Measurements from ENCODE around the gene PLD1. TPM values are rescaled to one million over a fixed set of nuclear protein-coding genes. Genes with fewer than 3 reads are reported as not detected.

PLD1 gene
- total and polyA plus RNA-seq, 10 of the 15 experiments (the other 5 are each of a cell fraction or from before 2014, with no cell fraction given) = 2.9 to 108 (median 3.6) TPM

DNA sequence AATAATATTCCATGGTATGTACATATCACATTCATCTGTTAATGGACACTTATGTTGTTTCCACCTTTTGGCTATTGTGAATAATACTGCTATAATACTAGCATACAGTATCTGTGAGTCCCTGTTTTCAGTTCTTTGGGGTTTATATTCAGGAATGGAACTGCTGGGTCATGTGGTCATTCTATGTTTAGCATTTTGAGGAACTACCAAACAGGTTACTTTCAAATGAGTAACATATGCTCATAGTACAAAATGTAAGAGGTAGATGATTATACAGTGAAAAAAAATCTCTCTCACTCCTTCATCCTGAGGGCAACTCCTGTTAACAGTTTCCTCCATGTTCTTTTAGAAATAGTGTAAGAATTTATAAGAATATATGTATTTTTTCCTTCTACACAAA is 162.2 kb downstream of the PLD1 start:
- peak; percentile 31; the same call in 2 of the 3 replicates for ATAC-seq
- SMC1A ChIA-PET (ENCODE audit: uncharacterized antibody, unreplicated experiment) = no interaction called here

DNA sequence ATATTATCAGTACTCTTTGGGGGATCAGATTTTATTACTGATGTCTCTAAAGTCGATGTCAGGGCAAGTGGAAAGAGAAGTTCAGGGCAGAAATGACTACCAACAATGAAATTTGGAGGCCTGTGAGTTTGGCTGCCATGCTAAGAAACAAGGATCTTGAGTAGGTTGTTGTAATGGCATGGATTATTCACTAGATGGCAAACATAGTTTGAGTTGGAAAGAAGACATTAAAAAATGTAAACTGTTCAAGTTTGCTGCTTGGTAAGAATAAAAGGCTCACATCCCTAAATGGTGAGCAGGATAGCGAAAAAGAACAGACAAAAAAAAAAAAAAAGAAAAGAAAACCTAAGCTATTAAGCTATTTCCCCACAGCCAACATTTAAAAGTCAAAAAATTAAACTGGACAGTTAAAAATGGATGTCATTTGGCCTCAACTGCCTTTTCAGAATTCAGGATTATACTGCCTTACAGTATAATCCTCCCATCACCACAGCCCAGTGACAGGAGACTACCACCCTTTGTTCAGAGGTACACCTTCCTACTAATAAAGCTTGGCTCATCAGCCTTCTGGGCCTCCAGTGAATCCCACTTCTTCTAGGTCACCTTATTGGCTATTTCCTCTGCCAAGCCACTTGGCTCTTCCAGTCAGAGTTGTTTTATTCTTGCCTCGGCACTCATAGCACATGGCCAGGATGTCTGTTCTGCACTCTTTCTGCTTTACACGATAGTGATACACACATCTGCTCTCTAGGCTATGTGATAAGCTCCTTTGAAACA is 163.7 kb downstream of the PLD1 start:
- in situ Hi-C loops (cut with MboI) = loop anchor here (5.0 kb wide), 2 partner anchors 126 to 191 kb away; no protein-coding TSS in a partner anchor
- no peak overlapping the region for H3K4me3 ChIP-seq
- TF ChIP-seq STAT1 (conservative IDR thresholded peaks at IDR 0.05) (no peak), MEF2B (IDR thresholded peaks at IDR 0.05; ENCODE audit: partially characterized antibody, poor library complexity, severe bottlenecking) (no peak), KDM1A (IDR thresholded peaks at IDR 0.05; ENCODE audit: borderline replicate concordance) (no peak), ZZZ3 (IDR thresholded peaks at IDR 0.05; ENCODE audit: control insufficient read depth, insufficient read length, low read depth) (no peak), SMC3 (IDR thresholded peaks at IDR 0.05; ENCODE audit: borderline replicate concordance, low read length) (peak; percentile 64; the same call in 1 of the 2 replicates), RAD21 (IDR thresholded peaks at IDR 0.05; ENCODE audit: insufficient read depth, low read depth, low read length) (peak; percentile 80), NFXL1 (IDR thresholded peaks at IDR 0.05; ENCODE audit: borderline replicate concordance) (no peak), HDAC6 (IDR thresholded peaks at IDR 0.05; ENCODE audit: unreplicated experiment) (no peak), NKRF (conservative IDR thresholded peaks at IDR 0.05) (no peak), YY1 (IDR thresholded peaks at IDR 0.05; ENCODE audit: low read depth, low read length) (peak; percentile 30; the same call in 1 of the 2 replicates)

More for the DNA sequence above, 162.2 kb downstream of the PLD1 start:
- RAD21 ChIA-PET (ENCODE audit: unreplicated experiment) = no interaction called here
- POLR2A ChIA-PET = no interaction called here
- Histone ChIP-seq H3K79me2 (ENCODE audit: control insufficient read depth, insufficient read depth, low read length) (no peaks in the 10 kb centered on the region), H3K4me3 (no peak overlapping the region), H3K4me1 (ENCODE audit: control insufficient read depth, insufficient read depth, low read length) (no peaks in the 10 kb centered on the region), H3K27me3 (replicated peaks in 1 of 2; ENCODE audit: control insufficient read depth in 2 of 2, insufficient read depth in 2 of 2, low read length in 1 of 2) (no peaks in the 10 kb centered on the region), H3K9me3 (replicated peaks; ENCODE audit: control insufficient read depth, insufficient read depth, low read length) (no peaks in the 10 kb centered on the region), H3K9ac (ENCODE audit: control insufficient read depth, insufficient read depth, low read length) (no peak overlapping the region), H3K36me3 (ENCODE audit: control insufficient read depth in 2 of 2, insufficient read depth in 2 of 2, low read length in 1 of 2) (no peaks in the 10 kb centered on the region), H2AFZ (ENCODE audit: control insufficient read depth, low read depth, low read length) (no peak overlapping the region), H3K4me2 (ENCODE audit: control insufficient read depth, insufficient read depth) (no peak overlapping the region), H4K20me1 (ENCODE audit: control insufficient read depth, insufficient read depth) (no peaks in the 10 kb centered on the region), H3K27ac (ENCODE audit: control insufficient read depth, insufficient read depth) (no peak overlapping the region)
- in situ Hi-C loops (cut with MboI) = loop anchor here (5.0 kb wide), 2 partner anchors 124 to 189 kb away; no protein-coding TSS in a partner anchor
- DNase-seq (ENCODE audit: low read depth, low spot score) = no peak
- no peak for FAIRE-seq
- intact Hi-C loops (cut with micrococcal nuclease; ENCODE audit: unreplicated experiment) = loop anchor here (10.0 kb wide), 2 partner anchors 687 to 827 kb away; no protein-coding TSS in a partner anchor
- no TSS peak for BruUV-seq (replicated peaks)
- TF ChIP-seq ETV6 (conservative IDR thresholded peaks at IDR 0.05 in 1 of 2, IDR thresholded peaks at IDR 0.05 in 1 of 2; ENCODE audit: borderline replicate concordance in 1 of 2, low read depth in 1 of 2) = no peak
- TF ChIP-seq CHD2 (IDR thresholded peaks at IDR 0.05; ENCODE audit: borderline replicate concordance, low read depth, low read length) = no peak
- TF ChIP-seq BCL11A (IDR thresholded peaks at IDR 0.05; ENCODE audit: low read depth, low read length) = no peak
- TF ChIP-seq RAD51 (IDR thresholded peaks at IDR 0.05) = 0 out of 2 replicates have a peak, but pooled peaks have one; percentile 23
- TF ChIP-seq EGR1 (IDR thresholded peaks at IDR 0.05; ENCODE audit: borderline replicate concordance in 1 of 2, low read depth in 2 of 2, low read length in 2 of 2) = no peak
- no peak for TF ChIP-seq HDAC6 (IDR thresholded peaks at IDR 0.05; ENCODE audit: unreplicated experiment)
- TF ChIP-seq MEF2A (IDR thresholded peaks at IDR 0.05; ENCODE audit: insufficient read depth, low read depth, low read length) = no peak
- no peak for TF ChIP-seq SMC3 (IDR thresholded peaks at IDR 0.05; ENCODE audit: borderline replicate concordance, low read length)
- CTCF ChIA-PET = interaction anchor here (1.6 kb wide), 1 partner anchor 124 kb away, joined by 7 read pairs; no protein-coding TSS in a partner anchor

More for the DNA sequence above, 163.7 kb downstream of the PLD1 start:
- no peak for DNase-seq (ENCODE audit: low read depth, low spot score)
- no peak overlapping the region for H3K9ac ChIP-seq (ENCODE audit: control insufficient read depth, insufficient read depth, low read length)
- RAD21 ChIA-PET (ENCODE audit: unreplicated experiment) = interaction anchor here (0.6 to 4.5 kb wide), 8 partner anchors 33 to 187 kb away, joined by 3 to 34 read pairs (median 6); no protein-coding TSS in a partner anchor
- 32% methylated on average over 4 of the region's 4 CpGs for WGBS (ENCODE audit: insufficient coverage, insufficient replicate concordance, low lambda C conversion rate, missing lambda C conversion rate)
- H2AFZ ChIP-seq (ENCODE audit: control insufficient read depth, low read depth, low read length) = no peak overlapping the region
- BruUV-seq (replicated peaks) = no TSS peak
- peak; percentile 70 for ATAC-seq
- H3K36me3 ChIP-seq (ENCODE audit: control insufficient read depth in 2 of 2, insufficient read depth in 2 of 2, low read length in 1 of 2) = no peaks in the 10 kb centered on the region
- no peaks in the 10 kb centered on the region for H3K4me1 ChIP-seq (ENCODE audit: control insufficient read depth, insufficient read depth, low read length)
- CTCF ChIA-PET = interaction anchor here (0.6 to 4.9 kb wide), 13 partner anchors 9 to 581 kb away, joined by 3 to 63 read pairs (median 4); no protein-coding TSS in a partner anchor
- intact Hi-C loops (cut with micrococcal nuclease; ENCODE audit: unreplicated experiment) = loop anchor here (1.0 to 10.0 kb wide), 4 partner anchors 126 to 828 kb away; no protein-coding TSS in a partner anchor
- FAIRE-seq = no peak
- H3K4me2 ChIP-seq (ENCODE audit: control insufficient read depth, insufficient read depth) = no peak overlapping the region
- POLR2A ChIA-PET = interaction anchor here (0.7 kb wide), 1 partner anchor 184 kb away, joined by 5 read pairs; no protein-coding TSS in a partner anchor
- no peaks in the 10 kb centered on the region for H3K9me3 ChIP-seq (replicated peaks; ENCODE audit: control insufficient read depth, insufficient read depth, low read length)
- SMC1A ChIA-PET (ENCODE audit: uncharacterized antibody, unreplicated experiment) = interaction anchor here (0.6 to 4.5 kb wide), 11 partner anchors 11 to 500 kb away, joined by 3 to 54 read pairs (median 3); no protein-coding TSS in a partner anchor
- H3K27me3 ChIP-seq (replicated peaks in 1 of 2; ENCODE audit: control insufficient read depth in 2 of 2, insufficient read depth in 2 of 2, low read length in 1 of 2) = no peaks in the 10 kb centered on the region
- H4K20me1 ChIP-seq (ENCODE audit: control insufficient read depth, insufficient read depth) = no peaks in the 10 kb centered on the region
- no peaks in the 10 kb centered on the region for H3K79me2 ChIP-seq (ENCODE audit: control insufficient read depth, insufficient read depth, low read length)
- no peak overlapping the region for H3K27ac ChIP-seq (ENCODE audit: control insufficient read depth, insufficient read depth)

All from GM12878 (cell line).